Activated CD4-positive, alpha-beta T cell treated with anti-CD3 and anti-CD28 coated beads, Interleukin-2, amount 50 U/mL, for 1 hour (primary cell): Measurements from ENCODE around the gene RAB6D.
"Not testable (repeated sequence)": the region's sequence is repeated elsewhere in the genome, so short reads cannot be mapped to it uniquely, and the experiment has no call there.

Source experiments
- DNase-seq: peaks from one replicate; pipeline ENCODE4 v3.0.0-alpha.2; 2020

The RAB6D gene

GRCh38 chr2:131365452-131365851, 1.5 kb upstream of the RAB6D start:
- DNase-seq: no peak

DNA sequence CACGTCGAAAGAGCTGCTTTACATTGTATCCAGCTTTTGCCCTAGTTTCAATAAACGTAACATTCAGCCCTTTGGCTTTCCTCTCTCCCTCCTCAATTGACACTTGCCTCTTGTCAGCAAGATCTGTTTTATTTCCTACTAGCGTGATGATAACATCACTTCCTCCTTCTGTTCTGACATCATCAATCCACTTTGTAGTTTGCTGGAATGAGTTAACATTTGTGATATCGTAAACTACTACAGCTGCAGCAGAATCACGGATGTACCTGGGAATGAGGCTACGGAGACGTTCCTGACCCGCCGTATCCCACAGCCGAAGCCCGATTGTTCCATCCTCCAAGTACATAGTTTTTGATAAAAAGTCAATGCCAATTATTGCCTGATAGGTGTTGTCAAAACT, 755 bp downstream of the RAB6D start:
- DNase-seq: not testable (repeated sequence)

GRCh38 chr2:131361773-131362172, 2.2 kb downstream of the RAB6D start:
- DNase-seq: not testable (repeated sequence)

DNA sequence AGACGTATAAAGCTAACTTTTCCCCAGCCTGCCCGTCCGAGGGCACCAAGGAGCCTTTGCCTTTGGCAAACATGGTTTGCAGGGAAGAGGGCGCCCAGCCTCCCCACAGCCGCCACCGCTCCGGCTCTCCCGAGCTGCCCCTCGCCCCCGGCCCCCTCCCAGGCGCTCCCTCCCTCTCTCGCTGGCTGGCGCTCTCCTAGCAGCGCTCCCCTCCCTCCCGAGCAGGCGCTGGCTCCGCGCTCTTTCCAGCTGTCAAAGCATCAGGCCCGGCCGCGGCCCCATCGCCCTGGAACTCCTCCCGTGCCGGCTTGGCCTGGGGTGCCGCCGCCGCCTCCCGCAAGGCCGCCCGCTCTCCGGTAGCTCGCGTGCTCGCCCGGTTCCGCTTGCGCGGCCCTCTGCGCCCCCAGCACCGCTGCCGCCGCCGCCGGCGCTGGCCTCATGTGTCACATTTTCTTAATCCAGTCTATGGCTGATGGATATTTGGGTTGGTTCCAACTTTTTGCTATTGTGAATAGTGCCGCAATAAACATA, 10.7 kb downstream of the RAB6D start:
- DNase-seq: not testable (repeated sequence)

DNA sequence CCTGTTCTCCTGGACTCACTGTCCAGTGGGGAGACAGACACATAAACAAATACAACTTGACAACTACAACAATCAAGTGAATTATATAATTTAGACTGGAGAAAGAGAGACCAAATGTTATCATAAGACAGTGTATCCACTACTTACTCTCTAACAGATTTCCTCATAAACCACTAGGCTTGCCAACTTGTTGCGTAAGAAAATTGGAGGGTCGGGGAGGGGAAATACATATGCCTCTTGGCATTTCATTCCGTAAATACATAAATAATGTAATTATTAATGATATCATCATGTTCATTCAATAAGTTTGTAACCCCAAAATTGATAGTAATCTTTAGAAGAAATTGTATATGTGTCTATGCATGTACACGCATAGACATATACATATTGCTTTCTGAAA, 14.9 kb downstream of the RAB6D start:
- no peak for DNase-seq

DNA sequence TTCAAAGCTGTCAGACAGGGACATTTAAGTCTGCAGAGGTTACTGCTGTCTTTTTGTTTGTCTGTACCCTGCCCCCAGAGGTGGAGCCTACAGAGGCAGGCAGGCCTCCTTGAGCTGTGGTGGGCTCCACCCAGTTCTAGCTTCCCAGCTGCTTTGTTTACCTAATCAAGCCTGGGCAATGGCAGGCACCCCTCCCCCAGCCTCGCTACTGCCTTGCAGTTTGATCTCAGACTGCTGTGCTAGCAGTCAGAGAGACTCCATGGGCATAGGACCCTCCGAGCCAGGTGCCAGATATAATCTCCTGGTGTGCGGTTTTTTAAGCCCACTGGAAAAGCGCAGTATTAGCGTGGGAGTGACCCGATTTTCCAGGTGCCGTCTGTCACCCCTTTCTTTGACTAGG, 16.9 kb downstream of the RAB6D start:
- not testable (repeated sequence) for DNase-seq

GRCh38 chr2:131339307-131339706, 24.7 kb downstream of the RAB6D start:
- DNase-seq: not testable (repeated sequence)

DNA sequence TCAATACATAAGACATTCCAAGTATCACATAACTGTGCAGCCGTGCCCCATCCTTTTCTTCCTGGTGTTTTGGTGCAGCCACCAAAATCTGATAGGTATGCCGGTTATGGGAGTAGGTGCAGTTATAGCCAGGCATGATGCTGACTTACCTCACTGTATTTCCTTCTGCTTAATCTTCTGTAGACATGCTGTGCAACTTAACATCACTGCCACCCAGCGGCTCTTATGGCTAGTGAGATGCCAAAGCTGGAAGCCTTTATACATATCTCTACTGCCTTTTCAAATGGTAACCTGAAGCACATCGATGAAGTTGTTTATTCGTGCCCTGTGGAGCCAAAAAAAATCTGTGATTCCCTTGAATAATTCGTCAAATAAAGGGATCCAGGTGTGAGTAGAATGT, 28.6 kb downstream of the RAB6D start:
- peak; percentile 9 for DNase-seq

- DNase-seq: not testable (repeated sequence)
These were observed 31.3 kb downstream of the RAB6D start for GRCh38 chr2:131332709-131333108.

DNA sequence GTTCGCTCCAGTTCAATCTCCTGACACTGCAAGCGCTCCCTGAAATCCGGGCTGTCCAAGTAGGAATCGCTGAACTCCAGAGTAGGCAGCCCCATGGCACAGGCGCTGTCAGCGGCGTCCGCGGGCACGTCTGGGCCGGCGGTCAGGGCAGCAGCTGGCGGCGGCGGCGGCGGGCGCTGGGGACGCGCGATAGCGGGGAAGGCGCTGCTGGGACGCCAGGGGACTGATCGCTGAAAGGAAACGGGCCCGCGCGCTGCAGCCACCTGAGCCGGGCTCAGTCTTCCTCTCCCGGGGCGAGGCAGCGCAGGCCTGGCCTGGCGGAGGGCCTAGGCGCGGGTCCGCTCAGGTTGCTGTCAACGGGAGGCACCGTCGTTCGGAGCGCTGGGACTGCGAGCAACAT, 33.0 kb downstream of the RAB6D start:
- not testable (repeated sequence) for DNase-seq

DNA sequence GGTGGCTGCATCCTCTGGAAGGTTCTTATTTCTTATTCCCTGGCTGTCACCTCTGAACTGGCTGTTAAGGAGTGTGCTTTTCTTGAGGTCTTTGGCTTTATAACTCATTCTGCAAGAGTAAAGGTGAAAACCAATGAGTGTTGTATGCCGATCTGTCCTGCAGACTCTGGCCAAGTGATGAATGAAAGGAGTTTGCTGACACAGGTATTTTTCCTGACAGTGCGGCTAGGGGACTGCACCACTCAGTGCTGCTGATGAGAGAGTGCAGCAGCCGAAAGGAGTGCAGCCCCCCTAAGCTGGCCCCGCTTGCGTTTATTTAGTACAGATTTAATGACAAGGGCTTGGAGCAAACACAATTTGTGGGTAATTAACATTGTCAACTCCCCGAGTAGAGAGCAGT, 41.8 kb downstream of the RAB6D start:
- no peak for DNase-seq

GRCh38 chr2:131321344-131321743, 42.6 kb downstream of the RAB6D start:
- DNase-seq: not testable (repeated sequence)

- not testable (repeated sequence) for DNase-seq
These were observed 53.0 kb downstream of the RAB6D start for GRCh38 chr2:131311001-131311400.
